ENCODE data around the gene OR4C45.
"Not testable (repeated sequence)": the region's sequence is repeated elsewhere in the genome, so short reads cannot be mapped to it uniquely, and the experiment has no call there.

Gene OR4C45

DNA sequence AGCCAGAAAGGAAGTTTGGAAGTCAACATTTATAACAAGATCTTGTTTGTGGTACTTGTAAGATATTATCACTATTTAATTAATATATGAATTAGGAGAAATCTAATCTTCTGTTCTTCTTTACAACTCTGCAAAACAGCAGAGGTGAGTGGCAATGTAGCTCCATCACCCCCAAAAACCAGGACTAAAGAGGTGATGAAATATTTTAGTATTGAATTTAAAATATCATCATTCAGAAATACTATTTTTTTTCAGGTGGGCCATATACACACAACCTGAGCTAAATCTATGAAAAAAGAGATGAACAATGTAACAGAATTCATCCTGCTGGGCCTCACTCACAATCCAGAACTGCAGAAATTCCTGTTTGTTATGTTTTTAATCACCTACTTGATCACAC is at the start of gene OR4C45:
OR4C45 (plus strand) TSS at position 301 of the 400 bp plus-strand sequence.
- TF ChIP-seq, protein P1, sequence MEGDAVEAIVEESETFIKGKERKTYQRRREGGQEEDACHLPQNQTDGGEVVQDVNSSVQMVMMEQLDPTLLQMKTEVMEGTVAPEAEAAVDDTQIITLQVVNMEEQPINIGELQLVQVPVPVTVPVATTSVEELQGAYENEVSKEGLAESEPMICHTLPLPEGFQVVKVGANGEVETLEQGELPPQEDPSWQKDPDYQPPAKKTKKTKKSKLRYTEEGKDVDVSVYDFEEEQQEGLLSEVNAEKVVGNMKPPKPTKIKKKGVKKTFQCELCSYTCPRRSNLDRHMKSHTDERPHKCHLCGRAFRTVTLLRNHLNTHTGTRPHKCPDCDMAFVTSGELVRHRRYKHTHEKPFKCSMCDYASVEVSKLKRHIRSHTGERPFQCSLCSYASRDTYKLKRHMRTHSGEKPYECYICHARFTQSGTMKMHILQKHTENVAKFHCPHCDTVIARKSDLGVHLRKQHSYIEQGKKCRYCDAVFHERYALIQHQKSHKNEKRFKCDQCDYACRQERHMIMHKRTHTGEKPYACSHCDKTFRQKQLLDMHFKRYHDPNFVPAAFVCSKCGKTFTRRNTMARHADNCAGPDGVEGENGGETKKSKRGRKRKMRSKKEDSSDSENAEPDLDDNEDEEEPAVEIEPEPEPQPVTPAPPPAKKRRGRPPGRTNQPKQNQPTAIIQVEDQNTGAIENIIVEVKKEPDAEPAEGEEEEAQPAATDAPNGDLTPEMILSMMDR (conservative IDR thresholded peaks at IDR 0.05; ENCODE audit: control insufficient read depth, insufficient read depth, low read depth, low read length), result no peak
- no peak within 1 kb of the TSS for H3K4me3 ChIP-seq (ENCODE audit: control insufficient read depth, low read depth, low read length)
- DNase-seq (ENCODE audit: low read depth), result no peak

DNA sequence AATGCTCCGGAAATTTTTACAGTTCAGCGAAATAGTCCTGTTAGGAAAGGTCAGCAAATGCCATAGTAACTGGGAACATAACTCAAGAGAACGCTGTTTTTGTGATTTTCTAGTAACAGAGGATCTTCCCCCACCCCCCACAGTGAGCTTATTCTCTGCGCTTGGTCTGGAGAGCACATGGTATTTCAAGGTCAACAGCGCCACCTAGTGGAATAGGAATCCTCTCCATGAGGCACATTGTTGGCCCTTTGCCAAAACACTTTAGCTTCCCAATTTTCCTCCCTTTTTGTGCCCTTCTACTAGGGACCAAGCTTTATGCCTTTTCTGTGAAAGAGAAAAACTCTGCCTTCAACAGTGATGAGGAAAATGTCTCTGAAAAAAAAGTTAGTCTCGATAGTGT is 37.1 kb upstream of the OR4C45 start:
- TF ChIP-seq, protein P1 (conservative IDR thresholded peaks at IDR 0.05; ENCODE audit: control insufficient read depth, insufficient read depth, low read depth, low read length), result peak; percentile 48
- no peak overlapping the region for H3K4me3 ChIP-seq (ENCODE audit: control insufficient read depth, low read depth, low read length)
- peak; percentile 63 for DNase-seq (ENCODE audit: low read depth)

DNA sequence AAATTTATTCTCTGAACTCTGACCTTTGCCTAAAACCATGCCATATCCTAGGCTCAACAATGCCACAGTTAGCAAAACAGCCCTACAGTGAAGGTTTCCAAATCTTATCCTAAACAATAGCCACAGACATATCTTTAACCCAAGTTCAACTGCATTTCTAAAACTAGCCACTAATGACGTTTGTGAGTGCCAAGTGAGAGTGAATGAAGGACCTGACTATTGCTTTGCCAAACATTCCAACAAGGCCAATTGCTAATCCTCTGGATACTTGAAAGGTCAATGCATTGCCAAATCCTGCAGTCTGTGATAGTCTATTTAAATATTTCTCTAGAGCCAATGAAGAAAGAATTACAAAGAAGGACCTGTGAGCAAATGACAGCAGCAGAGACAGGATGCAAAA is 2.5 kb upstream of the OR4C45 start:
- DNase-seq (ENCODE audit: low read depth), result no peak
- TF ChIP-seq, protein P1 (conservative IDR thresholded peaks at IDR 0.05; ENCODE audit: control insufficient read depth, insufficient read depth, low read depth, low read length), result no peak
- no peak overlapping the region for H3K4me3 ChIP-seq (ENCODE audit: control insufficient read depth, low read depth, low read length)

DNA sequence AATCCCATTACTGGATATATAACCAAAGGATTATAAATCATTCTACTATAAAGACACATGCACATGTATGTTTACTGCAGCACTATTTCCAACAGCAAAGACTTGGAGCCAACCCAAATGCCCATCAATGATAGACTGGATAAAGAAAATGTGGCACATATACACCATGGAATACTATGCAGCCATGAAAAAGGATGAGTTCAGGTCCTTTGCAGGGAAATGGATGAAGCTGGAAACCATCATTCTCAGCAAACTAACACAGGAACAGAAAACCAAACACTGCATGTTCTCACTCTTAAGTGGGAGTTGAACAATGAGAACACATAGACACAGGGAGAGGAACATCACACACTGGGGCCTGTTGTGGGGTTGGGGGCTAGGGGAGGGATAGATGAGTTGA is 3.6 kb downstream of the OR4C45 start:
- DNase-seq (ENCODE audit: low read depth); H3K4me3 ChIP-seq (ENCODE audit: control insufficient read depth, low read depth, low read length): not testable (repeated sequence)

DNA sequence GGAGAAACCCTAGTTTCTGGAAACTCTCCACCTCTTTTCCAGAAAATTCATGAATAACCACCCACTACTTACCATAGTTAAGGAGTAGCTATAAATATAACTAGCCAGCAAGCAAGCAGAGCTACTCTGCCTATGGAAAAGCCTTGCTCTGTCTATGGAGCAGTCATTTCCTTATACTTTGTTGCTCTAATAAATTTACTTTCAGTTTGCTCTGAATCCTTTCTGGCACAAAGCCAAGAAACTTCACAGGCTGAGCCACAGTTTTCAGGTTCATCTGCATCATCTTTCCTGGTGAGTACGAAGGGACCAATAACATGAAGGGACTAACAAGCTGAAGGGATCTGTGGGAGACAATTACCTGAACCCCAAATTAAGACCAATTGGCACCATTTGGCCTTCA is 4.6 kb downstream of the OR4C45 start:
- H3K4me3 ChIP-seq (ENCODE audit: control insufficient read depth, low read depth, low read length), result no peak overlapping the region
- TF ChIP-seq, protein P1 (conservative IDR thresholded peaks at IDR 0.05; ENCODE audit: control insufficient read depth, insufficient read depth, low read depth, low read length), result no peak
- DNase-seq (ENCODE audit: low read depth), result no peak

DNA sequence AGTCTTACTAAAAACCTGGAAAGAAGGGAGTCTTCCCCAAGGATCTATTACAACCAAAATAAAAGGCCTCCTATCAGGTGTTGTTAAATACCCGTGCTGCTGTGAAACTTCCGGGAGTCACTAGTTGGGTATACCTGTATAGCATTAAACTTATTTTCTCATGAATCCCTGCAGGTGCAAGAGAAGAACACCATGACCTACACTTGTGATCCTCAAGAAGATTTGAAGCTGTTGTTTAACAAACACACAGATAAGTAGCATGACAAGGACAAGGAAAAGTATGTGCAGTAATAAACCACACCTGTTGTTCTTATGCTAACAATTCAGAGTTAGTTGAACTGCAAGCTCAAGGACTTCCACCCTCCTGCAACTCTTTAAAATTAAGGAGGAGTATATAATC is 12.0 kb downstream of the OR4C45 start:
- no peak overlapping the region for H3K4me3 ChIP-seq (ENCODE audit: control insufficient read depth, low read depth, low read length)
- TF ChIP-seq, protein P1 (conservative IDR thresholded peaks at IDR 0.05; ENCODE audit: control insufficient read depth, insufficient read depth, low read depth, low read length), result no peak
- DNase-seq (ENCODE audit: low read depth), result no peak

DNA sequence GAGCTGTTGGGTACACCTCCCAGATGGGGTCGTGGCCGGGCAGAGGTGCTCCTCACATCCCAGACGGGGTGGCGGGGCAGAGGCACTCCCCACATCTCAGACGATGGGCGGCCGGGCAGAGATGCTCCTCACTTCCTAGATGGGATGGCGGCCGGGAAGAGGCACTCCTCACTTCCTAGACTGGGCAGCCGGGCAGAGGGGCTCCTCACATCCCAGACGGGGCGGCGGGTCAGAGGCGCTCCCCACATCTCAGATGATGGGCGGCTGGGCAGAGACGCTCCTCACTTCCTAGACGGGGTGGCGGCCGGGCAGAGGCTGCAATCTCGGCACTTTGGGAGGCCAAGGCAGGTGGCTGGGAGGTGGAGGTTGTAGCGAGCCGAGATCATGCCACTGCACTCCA is 30.4 kb downstream of the OR4C45 start:
- not testable (repeated sequence) for H3K4me3 ChIP-seq (ENCODE audit: control insufficient read depth, low read depth, low read length)

DNA sequence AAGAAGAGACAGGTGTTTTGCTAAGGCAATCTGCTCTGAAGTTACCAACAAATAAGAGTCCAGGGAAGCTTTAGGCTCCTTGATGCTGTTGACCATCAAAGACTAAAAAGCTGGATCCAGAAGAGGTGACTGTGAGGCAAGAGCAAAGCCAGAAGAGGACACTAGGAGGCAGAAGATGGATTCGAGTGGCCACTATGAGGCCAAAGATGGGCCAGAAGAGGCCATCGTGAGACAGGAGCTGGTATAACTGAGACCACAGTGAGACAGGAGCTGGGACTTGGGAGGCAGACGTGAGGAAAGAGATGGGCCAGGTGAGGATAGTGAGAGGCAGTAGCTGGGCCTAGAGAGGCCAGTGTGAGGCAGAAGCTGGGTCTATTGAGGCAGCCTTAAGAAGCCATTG is 37.7 kb downstream of the OR4C45 start:
- DNase-seq (ENCODE audit: low read depth), result no peak
- H3K4me3 ChIP-seq (ENCODE audit: control insufficient read depth, low read depth, low read length), result no peak overlapping the region
- TF ChIP-seq, protein P1 (conservative IDR thresholded peaks at IDR 0.05; ENCODE audit: control insufficient read depth, insufficient read depth, low read depth, low read length), result no peak

More for the DNA sequence above, 30.4 kb downstream of the OR4C45 start:
- not testable (repeated sequence) for DNase-seq (ENCODE audit: low read depth)

All from fibroblast of mammary gland (primary cell).